GM21447 (cell line): ENCODE measurements around the gene ABCB4.

Source experiments
- ATAC-seq: cut with Tn5 transposase; IDR thresholded peaks from one replicate; pipeline ENCODE4 v1.9.1; 2021; ENCODE audit not compliant: unreplicated experiment

Gene ABCB4

GRCh38 chr7:87356448-87356847 lies 119.0 kb downstream of the ABCB4 start:
- ATAC-seq: no peak

GRCh38 chr7:87354749-87355148 lies 120.7 kb downstream of the ABCB4 start:
- ATAC-seq: no peak
